Measurements from ENCODE around the gene RNF150.

Gene RNF150

DNA sequence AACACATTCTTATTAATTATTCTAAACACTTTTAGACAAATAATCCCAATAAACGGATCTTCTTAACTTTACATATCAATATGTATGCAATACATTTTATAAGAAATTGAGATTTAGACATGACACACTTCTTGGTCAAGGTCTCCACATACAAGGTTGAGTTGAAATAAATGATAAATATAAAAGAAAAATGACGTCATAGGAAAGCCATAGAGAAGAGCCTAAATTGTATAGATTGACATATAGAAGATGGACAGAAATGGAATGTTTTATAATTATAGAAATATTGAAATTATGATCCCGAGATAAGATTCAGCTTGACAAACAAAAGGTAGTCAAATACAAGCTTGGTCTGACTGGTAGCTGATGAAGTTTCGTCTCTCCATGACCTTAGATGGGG lies 87.4 kb downstream of the RNF150 start:
- peaks cover 8% of the 10 kb centered on the region; the same call in 1 of the 2 replicates for H3K9me3 ChIP-seq (ENCODE audit: insufficient read depth, low read length)
- no peaks in the 10 kb centered on the region for H3K4me1 ChIP-seq (ENCODE audit: insufficient read depth, insufficient read length)
- no peak overlapping the region for H3K9ac ChIP-seq (ENCODE audit: insufficient read length, low read depth)
- no peak overlapping the region for H3K4me3 ChIP-seq (ENCODE audit: insufficient read length, low read depth)
- no peak for TF ChIP-seq SUZ12 (IDR thresholded peaks at IDR 0.05; ENCODE audit: extremely low read depth, insufficient read depth, insufficient read length)
- TF ChIP-seq ZNF274 (IDR thresholded peaks at IDR 0.05; ENCODE audit: low read depth, low read length): no peak
- no peak for TF ChIP-seq YY1 (IDR thresholded peaks at IDR 0.05; ENCODE audit: insufficient read depth, insufficient read length)
- no peaks in the 10 kb centered on the region for H3K27me3 ChIP-seq (ENCODE audit: insufficient read depth, insufficient read length)
- DNase-seq (ENCODE audit: low read depth, low spot score): no peak
- no peaks in the 10 kb centered on the region for H3K36me3 ChIP-seq (ENCODE audit: insufficient read depth, insufficient read length, low read length)

DNA sequence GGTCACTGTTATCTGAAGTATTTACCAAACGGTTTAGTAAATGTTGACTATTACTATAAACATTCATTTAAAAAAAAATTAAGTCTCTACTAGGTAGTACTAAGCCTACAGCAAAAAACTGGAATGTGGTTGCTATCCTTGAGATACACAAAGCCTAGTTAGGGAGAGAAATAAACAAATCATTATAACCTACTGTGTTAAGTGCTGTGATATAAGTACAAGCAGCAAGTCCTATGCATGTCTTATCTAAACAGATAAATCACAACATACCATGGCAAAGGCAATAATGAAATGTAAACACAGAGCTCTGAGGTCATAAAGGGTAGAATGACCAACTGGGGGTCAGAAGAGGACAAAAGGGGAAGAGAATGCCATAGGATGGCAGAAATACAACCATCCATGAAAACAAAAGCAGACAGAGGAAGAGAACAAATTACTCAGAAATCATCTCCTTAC lies 92.2 kb downstream of the RNF150 start:
- H3K4me3 ChIP-seq (ENCODE audit: insufficient read length, low read depth): no peak overlapping the region
- no peak for TF ChIP-seq SUZ12 (IDR thresholded peaks at IDR 0.05; ENCODE audit: extremely low read depth, insufficient read depth, insufficient read length)
- no peak for TF ChIP-seq ZNF274 (IDR thresholded peaks at IDR 0.05; ENCODE audit: low read depth, low read length)
- no peak for TF ChIP-seq YY1 (IDR thresholded peaks at IDR 0.05; ENCODE audit: insufficient read depth, insufficient read length)

DNA sequence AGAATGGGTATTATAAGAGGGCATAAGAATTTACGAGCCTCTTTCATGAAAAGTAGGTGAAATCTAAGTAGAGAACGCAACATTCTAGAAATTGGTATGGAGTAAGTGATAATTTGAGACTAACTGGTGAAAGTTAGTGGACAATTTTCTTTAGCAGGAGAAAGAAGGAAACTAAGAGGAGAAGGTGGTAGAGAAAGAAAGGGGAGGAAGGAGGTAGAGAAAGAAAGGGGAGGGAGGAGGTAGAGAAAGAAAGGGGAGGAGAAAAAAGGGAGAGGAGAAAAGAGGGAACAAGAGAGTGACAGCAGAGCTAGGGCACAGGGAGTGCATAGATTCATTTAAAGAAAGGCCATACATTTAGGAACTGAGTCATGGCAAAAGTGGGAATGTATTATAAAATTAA lies 94.1 kb downstream of the RNF150 start:
- no peak overlapping the region for H3K4me3 ChIP-seq (ENCODE audit: insufficient read length, low read depth)
- no peak overlapping the region for H3K9ac ChIP-seq (ENCODE audit: insufficient read length, low read depth)
- no peaks in the 10 kb centered on the region for H3K4me1 ChIP-seq (ENCODE audit: insufficient read depth, insufficient read length)
- DNase-seq (ENCODE audit: low read depth, low spot score): no peak
- no peaks in the 10 kb centered on the region for H3K36me3 ChIP-seq (ENCODE audit: insufficient read depth, insufficient read length, low read length)
- no peaks in the 10 kb centered on the region for H3K9me3 ChIP-seq (ENCODE audit: insufficient read depth, low read length)
- TF ChIP-seq SUZ12 (IDR thresholded peaks at IDR 0.05; ENCODE audit: extremely low read depth, insufficient read depth, insufficient read length) (no peak), YY1 (IDR thresholded peaks at IDR 0.05; ENCODE audit: insufficient read depth, insufficient read length) (no peak), ZNF274 (IDR thresholded peaks at IDR 0.05; ENCODE audit: low read depth, low read length) (no peak)
- H3K27me3 ChIP-seq (ENCODE audit: insufficient read depth, insufficient read length): no peaks in the 10 kb centered on the region

More for the DNA sequence above, 92.2 kb downstream of the RNF150 start:
- Histone ChIP-seq H3K9ac (ENCODE audit: insufficient read length, low read depth) (no peak overlapping the region), H3K27me3 (ENCODE audit: insufficient read depth, insufficient read length) (no peaks in the 10 kb centered on the region), H3K4me1 (ENCODE audit: insufficient read depth, insufficient read length) (no peaks in the 10 kb centered on the region), H3K36me3 (ENCODE audit: insufficient read depth, insufficient read length, low read length) (no peaks in the 10 kb centered on the region), H3K9me3 (ENCODE audit: insufficient read depth, low read length) (no peaks in the 10 kb centered on the region)
- DNase-seq (ENCODE audit: low read depth, low spot score): no peak

DNA sequence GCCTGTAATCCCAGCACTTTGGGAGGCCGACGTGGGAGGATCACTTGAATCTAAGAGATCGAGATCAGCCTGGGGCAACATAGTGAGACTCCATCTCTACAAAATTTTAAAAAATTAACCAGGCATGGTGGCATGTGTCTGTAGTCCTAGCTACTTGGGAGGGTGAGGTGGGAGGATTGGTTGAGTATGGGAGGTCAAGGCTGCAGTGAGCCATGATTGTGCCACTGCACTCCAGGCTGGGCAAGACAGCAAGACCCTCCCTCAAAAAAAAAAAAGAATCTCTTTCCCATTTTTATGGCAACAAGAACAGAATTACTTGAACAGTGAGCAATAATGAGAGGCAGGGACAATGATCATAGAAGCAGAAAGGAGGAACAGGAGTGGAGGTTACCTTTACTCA lies 94.8 kb downstream of the RNF150 start:
- Histone ChIP-seq H3K9ac (ENCODE audit: insufficient read length, low read depth) (no peak overlapping the region), H3K27me3 (ENCODE audit: insufficient read depth, insufficient read length) (no peaks in the 10 kb centered on the region), H3K9me3 (ENCODE audit: insufficient read depth, low read length) (no peaks in the 10 kb centered on the region), H3K4me1 (ENCODE audit: insufficient read depth, insufficient read length) (no peaks in the 10 kb centered on the region), H3K4me3 (ENCODE audit: insufficient read length, low read depth) (no peak overlapping the region), H3K36me3 (ENCODE audit: insufficient read depth, insufficient read length, low read length) (no peaks in the 10 kb centered on the region)
- no peak for TF ChIP-seq YY1 (IDR thresholded peaks at IDR 0.05; ENCODE audit: insufficient read depth, insufficient read length)
- TF ChIP-seq SUZ12 (IDR thresholded peaks at IDR 0.05; ENCODE audit: extremely low read depth, insufficient read depth, insufficient read length): no peak
- no peak for TF ChIP-seq ZNF274 (IDR thresholded peaks at IDR 0.05; ENCODE audit: low read depth, low read length)
- DNase-seq (ENCODE audit: low read depth, low spot score): no peak

- DNase-seq (ENCODE audit: low read depth, low spot score): no peak
- H3K9me3 ChIP-seq (ENCODE audit: insufficient read depth, low read length): no peaks in the 10 kb centered on the region
- no peak overlapping the region for H3K4me3 ChIP-seq (ENCODE audit: insufficient read length, low read depth)
- no peaks in the 10 kb centered on the region for H3K36me3 ChIP-seq (ENCODE audit: insufficient read depth, insufficient read length, low read length)
- no peaks in the 10 kb centered on the region for H3K27me3 ChIP-seq (ENCODE audit: insufficient read depth, insufficient read length)
- no peak overlapping the region for H3K9ac ChIP-seq (ENCODE audit: insufficient read length, low read depth)
- H3K4me1 ChIP-seq (ENCODE audit: insufficient read depth, insufficient read length): no peaks in the 10 kb centered on the region
- TF ChIP-seq YY1 (IDR thresholded peaks at IDR 0.05; ENCODE audit: insufficient read depth, insufficient read length) (no peak), ZNF274 (IDR thresholded peaks at IDR 0.05; ENCODE audit: low read depth, low read length) (no peak), SUZ12 (IDR thresholded peaks at IDR 0.05; ENCODE audit: extremely low read depth, insufficient read depth, insufficient read length) (no peak)
These were observed 95.8 kb downstream of the RNF150 start for GRCh38 chr4:141037446-141037845.

DNA sequence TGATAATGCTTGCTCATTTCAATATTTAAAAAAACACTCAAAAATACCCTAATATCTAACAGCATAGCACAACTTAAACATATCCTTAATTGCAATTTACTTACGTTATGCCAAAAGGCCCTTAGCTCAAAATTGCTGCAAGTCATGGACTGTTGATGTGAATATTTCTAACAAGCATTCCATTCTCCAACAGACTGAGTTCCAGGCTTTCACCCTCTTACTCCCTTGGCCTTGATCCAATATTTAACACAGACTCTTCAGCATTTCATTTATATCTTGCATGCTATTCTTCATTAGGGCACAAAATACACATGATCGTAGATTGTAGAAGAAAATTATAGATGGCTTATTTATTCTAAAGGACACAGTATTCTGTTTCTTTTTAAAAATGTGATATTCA lies 96.5 kb downstream of the RNF150 start:
- no peak for DNase-seq (ENCODE audit: low read depth, low spot score)
- H3K36me3 ChIP-seq (ENCODE audit: insufficient read depth, insufficient read length, low read length): no peaks in the 10 kb centered on the region
- H3K4me1 ChIP-seq (ENCODE audit: insufficient read depth, insufficient read length): no peaks in the 10 kb centered on the region
- no peak overlapping the region for H3K4me3 ChIP-seq (ENCODE audit: insufficient read length, low read depth)
- H3K9ac ChIP-seq (ENCODE audit: insufficient read length, low read depth): no peak overlapping the region
- no peaks in the 10 kb centered on the region for H3K9me3 ChIP-seq (ENCODE audit: insufficient read depth, low read length)
- H3K27me3 ChIP-seq (ENCODE audit: insufficient read depth, insufficient read length): no peaks in the 10 kb centered on the region
- TF ChIP-seq ZNF274 (IDR thresholded peaks at IDR 0.05; ENCODE audit: low read depth, low read length): no peak
- TF ChIP-seq SUZ12 (IDR thresholded peaks at IDR 0.05; ENCODE audit: extremely low read depth, insufficient read depth, insufficient read length): no peak
- no peak for TF ChIP-seq YY1 (IDR thresholded peaks at IDR 0.05; ENCODE audit: insufficient read depth, insufficient read length)

DNA sequence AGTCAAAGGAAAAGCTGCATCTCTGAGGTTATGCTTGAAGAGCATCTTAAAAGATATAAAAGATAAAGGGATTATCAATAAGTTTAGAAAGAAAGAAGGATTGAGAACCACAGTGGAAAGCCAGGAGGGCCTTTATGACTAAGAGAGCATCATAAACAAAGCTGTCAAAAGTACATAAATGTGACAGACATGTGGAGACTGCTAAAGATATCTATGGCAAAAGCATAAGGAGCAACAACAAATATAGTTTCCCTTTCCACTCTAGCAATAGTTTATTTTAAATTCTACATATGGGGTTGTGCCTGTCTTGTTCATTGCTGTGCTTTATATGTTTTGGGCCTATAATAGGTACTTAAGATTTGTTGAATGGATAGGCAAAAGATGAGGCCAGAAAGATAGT lies 97.3 kb downstream of the RNF150 start:
- Histone ChIP-seq H3K27me3 (ENCODE audit: insufficient read depth, insufficient read length) (no peaks in the 10 kb centered on the region), H3K4me3 (ENCODE audit: insufficient read length, low read depth) (no peak overlapping the region), H3K9ac (ENCODE audit: insufficient read length, low read depth) (no peak overlapping the region), H3K36me3 (ENCODE audit: insufficient read depth, insufficient read length, low read length) (no peaks in the 10 kb centered on the region), H3K9me3 (ENCODE audit: insufficient read depth, low read length) (no peaks in the 10 kb centered on the region), H3K4me1 (ENCODE audit: insufficient read depth, insufficient read length) (no peaks in the 10 kb centered on the region)
- DNase-seq (ENCODE audit: low read depth, low spot score): no peak
- TF ChIP-seq YY1 (IDR thresholded peaks at IDR 0.05; ENCODE audit: insufficient read depth, insufficient read length) (no peak), SUZ12 (IDR thresholded peaks at IDR 0.05; ENCODE audit: extremely low read depth, insufficient read depth, insufficient read length) (no peak), ZNF274 (IDR thresholded peaks at IDR 0.05; ENCODE audit: low read depth, low read length) (no peak)

All from NT2/D1 (cell line).